22Rv1 (cell line): Measurements from ENCODE around the gene SLC45A1.

Source experiments
- CTCF ChIP-seq: fragments of 450-650 bp; IDR thresholded peaks from 2 replicates; pipeline ENCODE4 v1.5.1; 2017; ENCODE audit warnings: mild to moderate bottlenecking
- ZFX ChIP-seq: fragments of 450-650 bp; IDR thresholded peaks from 2 replicates; pipeline ENCODE4 v1.6.1; 2017; ENCODE audit warnings: antibody characterized with exemption, borderline replicate concordance

GRCh38 chr1:8350914-8351684, 33.2 kb downstream of the SLC45A1 start:
- TF ChIP-seq CTCF: no peak
- TF ChIP-seq ZFX: no peak
